Measurements from ENCODE around the gene TMEM198. TPM values are rescaled to one million over a fixed set of nuclear protein-coding genes. Genes with fewer than 3 reads are reported as not detected.

The TMEM198 gene
- total RNA-seq, 1 experiment from 2014 or later: 2.3 TPM

GRCh38 chr2:219515874-219516629, 27.8 kb upstream of the TMEM198 start:
- TF ChIP-seq REST (IDR thresholded peaks at IDR 0.05; ENCODE audit: insufficient read depth in 1 of 2, low read depth in 2 of 2, low read length in 1 of 2): no peak
- TF ChIP-seq POLR2AphosphoS5 (IDR thresholded peaks at IDR 0.05; ENCODE audit: low read depth, low read length): no peak
- no peak for TF ChIP-seq SIN3A (IDR thresholded peaks at IDR 0.05; ENCODE audit: borderline replicate concordance, insufficient read depth, low read depth, low read length)
- no peak for TF ChIP-seq TCF7L2 (IDR thresholded peaks at IDR 0.05; ENCODE audit: low read depth, low read length)
- TF ChIP-seq, protein P1, sequence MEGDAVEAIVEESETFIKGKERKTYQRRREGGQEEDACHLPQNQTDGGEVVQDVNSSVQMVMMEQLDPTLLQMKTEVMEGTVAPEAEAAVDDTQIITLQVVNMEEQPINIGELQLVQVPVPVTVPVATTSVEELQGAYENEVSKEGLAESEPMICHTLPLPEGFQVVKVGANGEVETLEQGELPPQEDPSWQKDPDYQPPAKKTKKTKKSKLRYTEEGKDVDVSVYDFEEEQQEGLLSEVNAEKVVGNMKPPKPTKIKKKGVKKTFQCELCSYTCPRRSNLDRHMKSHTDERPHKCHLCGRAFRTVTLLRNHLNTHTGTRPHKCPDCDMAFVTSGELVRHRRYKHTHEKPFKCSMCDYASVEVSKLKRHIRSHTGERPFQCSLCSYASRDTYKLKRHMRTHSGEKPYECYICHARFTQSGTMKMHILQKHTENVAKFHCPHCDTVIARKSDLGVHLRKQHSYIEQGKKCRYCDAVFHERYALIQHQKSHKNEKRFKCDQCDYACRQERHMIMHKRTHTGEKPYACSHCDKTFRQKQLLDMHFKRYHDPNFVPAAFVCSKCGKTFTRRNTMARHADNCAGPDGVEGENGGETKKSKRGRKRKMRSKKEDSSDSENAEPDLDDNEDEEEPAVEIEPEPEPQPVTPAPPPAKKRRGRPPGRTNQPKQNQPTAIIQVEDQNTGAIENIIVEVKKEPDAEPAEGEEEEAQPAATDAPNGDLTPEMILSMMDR (IDR thresholded peaks at IDR 0.05): no peak
- ATAC-seq (no peak), DNase-seq (ENCODE audit: low read depth, low spot score) (no peak)
- Histone ChIP-seq H3K27me3 (ENCODE audit: control insufficient read depth, insufficient read depth, low read length) (no peaks in the 10 kb centered on the region; the same call in 1 of the 2 replicates), H3K4me3 (ENCODE audit: low read depth in 2 of 2, low read length in 2 of 2) (no peak overlapping the region), H3K9me3 (ENCODE audit: control insufficient read depth, insufficient read depth, low read depth, low read length) (no peaks in the 10 kb centered on the region), H3K4me1 (ENCODE audit: control insufficient read depth, insufficient read depth, low read length) (peaks cover 11% of the 10 kb centered on the region), H3K36me3 (ENCODE audit: control insufficient read depth, insufficient read depth, low read length) (no peaks in the 10 kb centered on the region), H3K27ac (ENCODE audit: low read length) (no peak overlapping the region)
- BruUV-seq (replicated peaks): no TSS peak
- ChIA-PET POLR2A (no interaction called here), CTCF (interaction anchor here (0.6 kb wide), 2 partner anchors 54 to 222 kb away, joined by 3 read pairs; no protein-coding TSS in a partner anchor)
- in situ Hi-C loops (cut with HindIII; ENCODE audit: low pct_unique_long_range_greater_than_20kb, low sequenced_read_pairs): no loop called here
- intact Hi-C loops (cut with micrococcal nuclease; ENCODE audit: unreplicated experiment): no loop called here

- no peaks in the 10 kb centered on the region; the same call in 1 of the 2 replicates for H3K27me3 ChIP-seq (ENCODE audit: control insufficient read depth, insufficient read depth, low read length)
- TF ChIP-seq, protein P1 (IDR thresholded peaks at IDR 0.05): no peak
- CTCF ChIA-PET: no interaction called here
- no peak overlapping the region for H3K4me3 ChIP-seq (ENCODE audit: low read depth in 2 of 2, low read length in 2 of 2)
- no peak overlapping the region for H3K27ac ChIP-seq (ENCODE audit: low read length)
- BruUV-seq (replicated peaks): no TSS peak
- DNase-seq (ENCODE audit: low read depth, low spot score) (no peak), ATAC-seq (no peak)
- in situ Hi-C loops (cut with HindIII; ENCODE audit: low pct_unique_long_range_greater_than_20kb, low sequenced_read_pairs) (no loop called here), intact Hi-C loops (cut with micrococcal nuclease; ENCODE audit: unreplicated experiment) (no loop called here)
- no peaks in the 10 kb centered on the region for H3K36me3 ChIP-seq (ENCODE audit: control insufficient read depth, insufficient read depth, low read length)
- no peaks in the 10 kb centered on the region for H3K9me3 ChIP-seq (ENCODE audit: control insufficient read depth, insufficient read depth, low read depth, low read length)
- POLR2A ChIA-PET: no interaction called here
- H3K4me1 ChIP-seq (ENCODE audit: control insufficient read depth, insufficient read depth, low read length): peaks cover 16% of the 10 kb centered on the region
Observed at GRCh38 chr2:219516888-219517287, 26.9 kb upstream of the TMEM198 start.
